Measurements from ENCODE around the gene PSMC3.

DNA sequence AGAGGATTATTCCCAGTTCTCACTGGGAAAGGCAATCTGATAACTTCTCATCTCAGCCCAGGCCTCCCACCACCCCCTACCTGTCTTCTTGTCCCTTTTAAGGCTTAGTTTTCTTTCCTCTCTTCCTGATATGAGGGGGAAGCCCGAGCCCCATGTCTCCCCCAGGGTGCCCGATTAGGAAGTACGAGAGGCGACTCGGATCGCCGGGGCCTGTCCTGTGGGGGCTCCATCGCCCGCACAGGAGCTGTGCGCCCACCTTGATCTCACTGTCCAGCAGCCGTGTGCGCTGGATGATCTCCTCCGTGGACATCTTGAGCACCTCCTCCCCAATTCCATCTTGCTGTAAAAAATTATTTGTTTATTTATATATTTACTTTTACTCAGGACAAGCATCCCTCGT lies 628 bp downstream of the PSMC3 start:
- TF ChIP-seq, protein P1, sequence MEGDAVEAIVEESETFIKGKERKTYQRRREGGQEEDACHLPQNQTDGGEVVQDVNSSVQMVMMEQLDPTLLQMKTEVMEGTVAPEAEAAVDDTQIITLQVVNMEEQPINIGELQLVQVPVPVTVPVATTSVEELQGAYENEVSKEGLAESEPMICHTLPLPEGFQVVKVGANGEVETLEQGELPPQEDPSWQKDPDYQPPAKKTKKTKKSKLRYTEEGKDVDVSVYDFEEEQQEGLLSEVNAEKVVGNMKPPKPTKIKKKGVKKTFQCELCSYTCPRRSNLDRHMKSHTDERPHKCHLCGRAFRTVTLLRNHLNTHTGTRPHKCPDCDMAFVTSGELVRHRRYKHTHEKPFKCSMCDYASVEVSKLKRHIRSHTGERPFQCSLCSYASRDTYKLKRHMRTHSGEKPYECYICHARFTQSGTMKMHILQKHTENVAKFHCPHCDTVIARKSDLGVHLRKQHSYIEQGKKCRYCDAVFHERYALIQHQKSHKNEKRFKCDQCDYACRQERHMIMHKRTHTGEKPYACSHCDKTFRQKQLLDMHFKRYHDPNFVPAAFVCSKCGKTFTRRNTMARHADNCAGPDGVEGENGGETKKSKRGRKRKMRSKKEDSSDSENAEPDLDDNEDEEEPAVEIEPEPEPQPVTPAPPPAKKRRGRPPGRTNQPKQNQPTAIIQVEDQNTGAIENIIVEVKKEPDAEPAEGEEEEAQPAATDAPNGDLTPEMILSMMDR (conservative IDR thresholded peaks at IDR 0.05) = no peak
- TF ChIP-seq ZFX (IDR thresholded peaks at IDR 0.05) = no peak

Data from C4-2B (cell line).